ENCODE data around the gene IFT172.
A peak's percentile ranks its signal among the peaks of the same experiment; 100 is the strongest.
"Not testable (repeated sequence)": the region's sequence is repeated elsewhere in the genome, so short reads cannot be mapped to it uniquely, and the experiment has no call there.

Gene IFT172

DNA sequence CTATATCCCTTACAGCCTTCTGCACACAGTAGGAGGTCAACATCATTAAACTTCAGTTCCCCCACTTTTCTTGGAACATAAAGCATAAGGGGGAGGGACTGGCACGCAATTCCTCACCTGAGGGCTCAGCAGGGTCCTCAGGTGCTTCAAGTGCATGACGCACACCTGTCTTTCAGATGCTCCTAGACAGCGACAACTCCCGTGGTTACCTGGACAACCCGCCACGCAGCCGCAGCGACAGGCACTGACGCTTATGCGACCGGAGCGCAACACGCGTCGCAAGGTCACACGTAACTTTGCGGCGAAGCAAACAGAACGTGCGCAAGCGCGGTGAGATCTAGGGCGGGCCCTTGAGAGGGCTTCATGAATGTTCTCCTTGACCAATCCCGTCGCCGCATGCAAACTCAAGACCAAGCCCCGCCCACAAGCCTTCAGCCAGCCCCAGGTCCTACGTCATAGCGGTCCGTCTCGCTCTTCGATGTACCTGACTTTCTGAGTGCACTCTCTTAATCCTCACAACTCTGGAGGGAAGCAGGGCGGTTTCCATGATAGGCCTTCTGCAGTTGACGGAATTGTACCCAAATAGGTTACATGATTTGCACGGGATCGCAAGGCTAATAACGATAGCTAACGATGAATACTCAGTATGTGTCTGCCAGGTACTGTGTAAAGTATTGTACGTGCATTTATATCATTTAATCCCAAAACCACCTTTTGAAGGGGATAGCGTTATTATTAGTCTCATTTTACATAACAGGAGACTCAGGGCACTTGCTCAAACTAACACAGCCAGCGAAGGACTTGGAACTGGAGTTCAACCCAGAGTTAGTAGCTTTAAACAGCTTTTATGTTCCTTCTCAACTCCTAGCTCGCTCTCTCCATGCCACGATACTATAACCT is at the start of gene IFT172:
Gene IFT172, minus strand, starts transcription at position 246 of the 900 bp plus-strand sequence. Its CDS starts 90 bp downstream, at position 156.
- peak; percentile 98 for DNase-seq

DNA sequence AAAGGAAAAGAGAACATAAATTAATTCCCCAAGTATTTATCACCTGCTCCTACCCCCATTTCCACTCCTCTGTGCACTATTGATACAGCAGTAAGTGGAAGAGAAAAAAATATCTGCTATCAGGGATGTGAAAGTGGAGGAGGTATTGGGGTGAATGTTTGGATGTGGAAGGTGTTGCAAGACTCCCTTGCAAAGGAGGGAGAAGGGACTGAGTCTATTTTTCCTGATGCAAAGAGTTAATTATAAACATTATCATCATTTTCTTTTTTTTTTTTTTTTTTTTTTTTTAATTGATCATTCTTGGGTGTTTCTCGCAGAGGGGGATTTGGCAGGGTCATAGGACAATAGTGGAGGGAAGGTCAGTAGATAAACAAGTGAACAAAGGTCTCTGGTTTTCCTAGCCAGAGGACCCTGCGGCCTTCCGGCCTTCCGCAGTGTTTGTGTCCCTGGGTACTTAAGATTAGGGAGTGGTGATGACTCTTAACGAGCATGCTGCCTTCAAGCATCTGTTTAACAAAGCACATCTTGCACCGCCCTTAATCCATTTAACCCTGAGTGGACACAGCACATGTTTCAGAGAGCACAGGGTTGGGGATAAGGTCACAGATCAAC is 49.4 kb upstream of the IFT172 start:
- DNase-seq = not testable (repeated sequence)

GRCh38 chr2:27537287-27537686 is 47.7 kb upstream of the IFT172 start:
- no peak for DNase-seq

- DNase-seq = no peak
These were observed 42.4 kb upstream of the IFT172 start for GRCh38 chr2:27531983-27532382.

DNA sequence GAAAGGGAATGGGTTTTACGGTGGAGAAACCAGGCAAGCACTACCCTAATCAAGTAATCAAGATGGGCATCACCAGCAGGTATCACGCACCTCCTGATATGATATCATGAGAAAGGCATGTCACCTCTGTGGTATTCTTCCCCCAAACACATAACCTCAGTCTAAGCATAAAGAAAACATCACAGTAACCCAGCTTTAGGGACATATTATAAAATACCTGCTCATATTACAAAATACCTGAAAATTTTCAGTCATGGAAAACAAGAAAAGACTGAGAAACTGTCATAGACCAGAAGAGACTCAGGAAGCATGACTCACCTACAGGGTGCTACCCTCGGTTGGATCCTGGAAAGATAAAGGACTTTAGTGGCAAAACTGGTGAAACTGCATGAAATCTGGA is 37.6 kb upstream of the IFT172 start:
- DNase-seq = no peak

DNA sequence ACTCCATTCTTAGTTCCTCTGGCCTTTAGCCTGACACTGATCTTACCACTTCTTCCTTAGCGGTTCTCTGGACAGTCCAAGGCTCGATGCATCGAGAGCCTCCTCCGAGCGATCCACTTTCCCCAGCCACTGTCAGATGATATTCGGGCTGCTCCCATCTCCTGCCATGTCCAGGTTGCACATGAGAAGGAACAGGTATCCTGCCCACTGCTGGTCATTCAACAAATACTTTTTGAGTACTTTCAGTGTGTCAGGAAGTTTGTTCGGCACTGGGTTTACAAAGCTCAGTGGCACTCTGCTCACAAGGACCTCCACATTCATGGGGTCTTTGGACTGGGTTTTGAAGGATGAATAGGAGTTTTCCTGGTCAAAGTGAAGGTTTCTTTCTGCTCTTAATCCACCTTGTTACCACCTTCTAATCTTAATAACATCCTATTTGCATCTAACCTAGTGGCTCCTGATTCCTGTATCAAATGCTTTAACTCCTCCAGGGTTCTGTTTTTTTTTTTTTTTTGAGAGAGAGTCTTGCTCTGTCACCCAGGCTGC is 32.9 kb upstream of the IFT172 start:
- DNase-seq = no peak

DNA sequence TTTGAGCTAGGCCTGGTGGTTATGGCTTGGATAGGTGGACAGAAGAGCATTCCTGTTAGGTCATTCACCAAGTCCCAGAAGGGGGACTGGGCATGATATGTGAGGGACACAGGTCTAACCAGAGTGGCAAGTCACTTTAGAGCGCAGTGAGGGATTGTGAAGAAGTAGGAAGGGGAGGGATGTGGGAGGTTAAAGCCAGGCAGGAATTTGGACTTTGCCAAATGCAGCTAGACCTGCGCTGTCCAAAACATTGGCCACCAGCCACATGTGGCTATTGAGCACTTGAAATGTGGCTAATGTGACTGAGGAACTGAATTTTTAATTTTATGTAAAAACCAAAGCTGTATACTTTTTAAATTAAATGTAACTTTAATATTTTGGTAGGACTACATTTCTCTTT is 30.8 kb upstream of the IFT172 start:
- no peak for DNase-seq

- no peak for DNase-seq
These were observed 29.2 kb upstream of the IFT172 start for GRCh38 chr2:27518782-27519113.

DNA sequence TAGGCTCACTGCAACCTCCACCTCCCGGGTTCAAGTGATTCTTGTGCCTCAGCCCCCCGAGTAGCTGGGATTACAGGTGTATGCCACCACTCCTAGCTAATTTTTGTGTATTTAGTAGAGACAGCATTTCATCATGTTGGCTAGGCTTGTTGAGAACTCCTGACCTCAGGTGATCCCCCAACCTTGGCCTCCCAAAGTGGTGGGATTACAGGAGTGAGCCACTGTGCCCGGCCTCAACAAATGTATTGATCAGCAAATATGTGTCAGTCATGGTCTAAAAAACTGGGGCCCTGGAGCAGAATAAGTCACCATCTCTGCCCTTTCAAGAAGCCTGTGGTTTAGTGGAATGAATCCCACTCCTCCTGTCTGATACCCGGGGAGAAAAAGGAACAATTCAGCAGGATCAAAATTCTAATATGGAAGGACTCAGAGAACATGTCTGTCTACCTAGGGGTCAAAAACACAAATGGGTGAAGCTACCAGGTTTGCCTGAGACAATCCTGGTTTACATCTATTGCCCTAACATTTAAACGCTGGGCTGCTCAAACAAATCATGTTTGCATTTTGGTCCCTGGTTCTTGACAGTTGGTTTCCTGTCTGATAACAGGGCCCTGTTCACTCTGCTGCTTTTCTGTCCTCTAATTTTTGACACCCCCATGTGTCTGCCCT is 28.7 kb upstream of the IFT172 start:
- no peak for DNase-seq

GRCh38 chr2:27509326-27509725 is 19.8 kb upstream of the IFT172 start:
- no peak for DNase-seq

DNA sequence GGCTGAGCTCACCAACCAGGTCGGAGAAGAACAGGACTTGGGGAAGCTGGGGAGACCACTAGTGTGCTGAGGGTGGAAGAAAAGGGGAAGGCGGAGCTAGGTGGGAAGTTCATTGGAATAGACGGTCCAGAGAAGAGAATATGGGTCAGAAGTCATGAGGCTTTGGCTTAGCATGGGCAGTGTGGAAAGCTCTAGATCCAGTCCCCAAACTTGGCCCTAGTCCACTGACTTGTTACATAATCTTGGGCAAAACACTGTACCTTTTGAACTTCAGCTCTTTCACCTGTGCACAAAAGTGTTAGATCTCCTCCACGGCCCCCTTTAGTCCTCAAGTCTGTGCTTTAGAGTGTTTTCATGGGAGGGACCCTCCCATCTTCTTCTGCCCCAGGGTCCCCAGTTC is 17.8 kb upstream of the IFT172 start:
- no peak for DNase-seq

DNA sequence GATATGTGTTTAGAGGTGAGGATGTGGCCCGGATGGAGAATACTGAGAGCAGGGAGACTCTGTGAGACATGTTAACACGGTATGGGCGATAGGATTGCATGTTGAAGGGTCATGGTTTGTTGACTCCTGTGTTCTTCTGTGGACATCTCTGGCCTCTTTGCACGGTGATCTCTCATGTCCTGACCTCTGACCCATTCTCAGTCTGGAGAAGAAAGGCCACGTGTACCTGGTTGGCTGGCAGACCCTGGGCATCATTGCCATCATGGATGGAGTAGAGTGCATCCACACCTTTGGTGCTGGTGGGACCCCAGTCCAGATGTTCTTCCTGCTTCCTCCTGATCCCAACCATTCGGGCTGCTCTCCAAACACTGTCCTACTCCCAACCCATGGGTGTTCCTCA is 17.0 kb upstream of the IFT172 start:
- no peak for DNase-seq

DNA sequence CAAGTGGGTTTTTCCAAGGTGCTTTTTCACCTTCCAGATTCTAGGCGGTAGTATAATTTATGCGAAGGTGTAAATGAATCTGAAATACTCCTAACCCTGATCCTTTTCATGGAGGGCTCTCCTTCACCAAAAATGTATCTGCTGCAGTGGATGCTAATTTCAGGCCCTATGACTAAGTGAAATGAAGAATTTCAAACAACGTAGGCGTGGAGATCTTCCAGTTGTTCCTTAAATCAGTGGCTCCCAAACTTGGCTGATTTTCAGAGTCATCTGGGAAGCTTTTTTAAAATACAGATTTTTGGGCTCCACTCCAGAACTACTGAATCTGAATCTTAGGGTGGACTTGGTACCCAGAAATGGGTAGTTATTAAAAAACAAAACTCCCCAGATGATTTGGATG is 12.6 kb upstream of the IFT172 start:
- no peak for DNase-seq

DNA sequence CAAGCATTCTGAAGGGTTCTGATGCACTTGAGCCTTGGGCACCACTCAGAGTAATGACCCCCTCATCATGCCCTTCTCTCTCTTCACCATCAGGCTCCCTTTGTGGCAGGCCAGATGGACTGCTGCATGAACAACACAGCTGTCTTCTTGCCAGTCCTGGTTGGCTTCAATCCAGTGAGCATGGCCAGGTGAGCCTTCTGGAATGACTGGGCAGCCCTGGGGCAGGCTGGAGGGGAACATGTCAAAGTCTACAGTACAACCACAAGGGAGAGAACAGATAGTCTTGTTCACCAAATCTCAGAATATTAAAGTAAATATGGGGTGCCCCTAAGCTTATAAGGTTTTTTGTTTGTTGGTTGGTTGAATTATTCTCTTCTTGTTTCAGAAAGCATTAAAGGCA is 11.5 kb upstream of the IFT172 start:
- DNase-seq = no peak

- DNase-seq = no peak
These were observed 9.4 kb upstream of the IFT172 start for GRCh38 chr2:27498975-27499374.

- DNase-seq = no peak
These were observed 7.7 kb upstream of the IFT172 start for GRCh38 chr2:27497288-27497627.

DNA sequence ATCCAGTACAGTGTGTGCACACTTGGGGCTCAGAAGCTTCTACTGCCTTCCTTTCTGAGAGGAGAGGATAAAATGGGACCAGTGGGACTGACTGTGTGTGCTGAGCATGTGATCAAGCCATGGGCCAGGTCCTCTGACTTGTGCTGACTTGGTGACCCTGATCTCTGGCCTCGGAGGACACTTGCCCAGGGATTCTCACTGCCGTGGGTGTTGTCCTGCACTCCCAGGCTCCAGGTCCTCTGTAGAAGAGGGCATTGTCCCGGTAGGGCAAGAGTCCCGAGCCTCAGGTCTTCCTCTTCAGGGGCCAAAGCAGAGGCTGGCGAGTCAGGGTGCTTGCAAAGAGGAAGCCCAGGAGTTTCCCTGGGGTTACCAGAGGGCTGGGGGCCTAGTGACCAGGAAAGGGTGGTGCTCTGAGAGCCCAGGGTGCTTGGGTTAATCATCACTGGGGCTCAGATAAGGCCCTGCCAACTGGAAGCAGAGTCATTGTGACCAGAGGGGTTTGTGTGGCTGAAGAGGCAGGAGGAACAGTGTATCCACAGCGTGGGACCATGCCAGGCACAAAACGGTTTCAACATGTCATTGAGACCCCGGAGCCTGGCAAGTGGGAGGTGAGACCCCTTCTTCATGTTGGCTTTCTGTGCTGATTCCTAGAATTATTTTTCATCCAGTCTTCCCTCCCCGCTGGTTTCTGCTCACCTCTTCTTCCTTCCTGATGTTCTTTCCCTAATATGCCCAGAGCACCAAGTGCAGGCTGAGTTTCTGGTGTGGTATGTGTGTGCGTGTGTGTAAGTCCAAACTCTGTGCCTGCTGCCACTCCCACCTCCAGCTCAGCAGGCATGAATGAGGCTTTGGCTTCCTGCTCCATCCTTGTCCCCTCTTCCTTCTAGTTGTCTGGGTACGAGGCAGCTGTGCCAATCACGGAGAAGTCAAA is 7.1 kb upstream of the IFT172 start, which contains the start of gene GCKR:
Gene GCKR, plus strand, starts transcription at position 483 of the 931 bp plus-strand sequence. Its CDS starts 66 bp downstream, at position 549.
- no peak for DNase-seq

DNA sequence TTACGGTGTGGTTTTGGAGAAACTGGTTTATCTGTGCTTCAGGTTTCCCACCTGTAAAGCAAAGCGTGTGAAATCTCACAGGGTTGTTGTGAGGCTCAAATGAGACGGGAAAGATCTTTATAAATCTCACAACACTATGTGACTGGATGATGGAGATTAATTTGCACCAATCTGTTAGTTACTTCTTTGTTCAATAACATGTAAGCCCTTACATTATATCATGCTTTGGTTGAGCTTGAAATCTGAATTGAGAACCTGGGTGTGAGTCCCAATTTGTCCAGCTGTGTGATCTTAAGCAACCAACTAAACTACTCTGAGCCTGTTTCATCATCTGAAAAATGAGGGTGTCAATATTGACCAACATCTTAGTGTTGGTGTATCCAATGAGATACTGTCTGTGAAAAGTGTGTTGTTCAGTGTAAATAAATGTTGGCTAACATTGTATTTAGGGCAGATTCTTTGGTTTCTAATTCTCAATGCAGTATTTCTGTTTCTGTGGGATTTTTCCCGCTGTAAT is 6.4 kb upstream of the IFT172 start:
- no peak for DNase-seq

DNA sequence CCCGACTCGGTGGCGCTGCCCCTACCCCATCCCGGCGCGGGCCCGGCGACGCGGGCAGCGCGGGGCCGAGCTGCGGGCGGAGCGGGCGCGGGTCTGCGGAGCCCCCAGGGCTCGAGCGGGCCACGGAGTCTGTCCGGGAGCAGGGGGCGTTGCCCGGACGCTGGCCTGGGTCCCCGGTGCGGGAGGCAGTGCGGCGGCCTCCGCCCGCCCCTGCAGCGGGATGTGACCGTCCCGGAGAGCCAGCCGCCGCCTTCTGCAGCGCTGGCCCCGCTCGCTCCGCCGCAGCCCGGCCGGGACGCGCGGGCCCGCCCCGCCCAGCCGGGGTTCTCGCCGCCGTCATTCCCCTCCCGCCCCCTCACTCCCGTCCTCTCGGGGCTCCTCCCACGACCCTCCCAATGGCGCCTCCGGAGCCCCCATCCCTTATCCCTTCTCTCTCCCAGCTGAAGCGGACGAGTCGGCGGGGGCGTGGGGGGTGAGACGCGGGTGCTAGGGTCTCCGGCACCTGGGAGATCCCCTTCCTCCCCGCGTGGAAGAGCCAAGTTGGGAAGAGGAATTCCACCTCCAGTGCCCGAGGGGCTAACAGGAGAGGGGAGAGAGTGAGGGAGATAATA is 5.5 kb upstream of the IFT172 start, which contains the start of gene FNDC4:
Gene FNDC4, minus strand, starts transcription at position 257 of the 611 bp plus-strand sequence. CDS start 521 bp downstream, outside the sequence.
- peak; percentile 62 for DNase-seq

- DNase-seq = peak; percentile 28
These were observed 4.9 kb upstream of the IFT172 start for GRCh38 chr2:27494284-27494943.

- no peak for DNase-seq
These were observed 4.4 kb upstream of the IFT172 start for GRCh38 chr2:27493948-27494283.

All from femur (tissue), 1 donor.